ENCODE data around the gene RENBP. TPM values are rescaled to one million over a fixed set of nuclear protein-coding genes. Genes with fewer than 3 reads are reported as not detected.

The RENBP gene
- total RNA-seq, 2 donors from 2014 or later = 0.66 to 6.0 TPM

DNA sequence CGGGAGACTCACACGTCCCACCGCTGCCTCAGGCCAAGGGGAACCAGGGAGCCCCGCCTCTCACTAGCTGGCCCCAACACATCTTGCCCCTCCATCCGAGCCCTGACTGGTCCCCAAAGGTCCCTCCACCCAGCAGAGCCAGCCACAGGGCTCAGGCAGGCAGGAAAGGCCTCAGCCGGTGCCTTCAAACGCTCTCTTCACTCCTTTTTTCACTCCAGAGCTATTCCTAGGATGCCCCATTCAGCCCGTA, 16.8 kb downstream of the RENBP start:
- WGBS, 2 donors = 0 to 1% methylated on average over 1 to 8 of the region's 8 CpGs
- Histone ChIP-seq H3K4me3 (peak overlapping the region in 1 of 2 donors; percentile 6), H3K36me3 (replicated peaks in 1 of 2; ENCODE audit: insufficient read depth in 1 of 2, low read depth in 2 of 2) (no peaks in the 10 kb centered on the region), H3K27me3 (no peaks in the 10 kb centered on the region), H3K4me1 (peaks cover 29% of the 10 kb centered on the region), H3K27ac (peak overlapping the region; percentile 76 to 96 (median 88)), H3K9me3 (no peaks in the 10 kb centered on the region)
- intact Hi-C loops (cut with DNase I) = no loop called here
- DNase-seq (no peak), ATAC-seq (no peak)
- TF ChIP-seq, protein P1, sequence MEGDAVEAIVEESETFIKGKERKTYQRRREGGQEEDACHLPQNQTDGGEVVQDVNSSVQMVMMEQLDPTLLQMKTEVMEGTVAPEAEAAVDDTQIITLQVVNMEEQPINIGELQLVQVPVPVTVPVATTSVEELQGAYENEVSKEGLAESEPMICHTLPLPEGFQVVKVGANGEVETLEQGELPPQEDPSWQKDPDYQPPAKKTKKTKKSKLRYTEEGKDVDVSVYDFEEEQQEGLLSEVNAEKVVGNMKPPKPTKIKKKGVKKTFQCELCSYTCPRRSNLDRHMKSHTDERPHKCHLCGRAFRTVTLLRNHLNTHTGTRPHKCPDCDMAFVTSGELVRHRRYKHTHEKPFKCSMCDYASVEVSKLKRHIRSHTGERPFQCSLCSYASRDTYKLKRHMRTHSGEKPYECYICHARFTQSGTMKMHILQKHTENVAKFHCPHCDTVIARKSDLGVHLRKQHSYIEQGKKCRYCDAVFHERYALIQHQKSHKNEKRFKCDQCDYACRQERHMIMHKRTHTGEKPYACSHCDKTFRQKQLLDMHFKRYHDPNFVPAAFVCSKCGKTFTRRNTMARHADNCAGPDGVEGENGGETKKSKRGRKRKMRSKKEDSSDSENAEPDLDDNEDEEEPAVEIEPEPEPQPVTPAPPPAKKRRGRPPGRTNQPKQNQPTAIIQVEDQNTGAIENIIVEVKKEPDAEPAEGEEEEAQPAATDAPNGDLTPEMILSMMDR (IDR thresholded peaks at IDR 0.05) = no peak
- TF ChIP-seq POLR2A (IDR thresholded peaks at IDR 0.05) = no peak

DNA sequence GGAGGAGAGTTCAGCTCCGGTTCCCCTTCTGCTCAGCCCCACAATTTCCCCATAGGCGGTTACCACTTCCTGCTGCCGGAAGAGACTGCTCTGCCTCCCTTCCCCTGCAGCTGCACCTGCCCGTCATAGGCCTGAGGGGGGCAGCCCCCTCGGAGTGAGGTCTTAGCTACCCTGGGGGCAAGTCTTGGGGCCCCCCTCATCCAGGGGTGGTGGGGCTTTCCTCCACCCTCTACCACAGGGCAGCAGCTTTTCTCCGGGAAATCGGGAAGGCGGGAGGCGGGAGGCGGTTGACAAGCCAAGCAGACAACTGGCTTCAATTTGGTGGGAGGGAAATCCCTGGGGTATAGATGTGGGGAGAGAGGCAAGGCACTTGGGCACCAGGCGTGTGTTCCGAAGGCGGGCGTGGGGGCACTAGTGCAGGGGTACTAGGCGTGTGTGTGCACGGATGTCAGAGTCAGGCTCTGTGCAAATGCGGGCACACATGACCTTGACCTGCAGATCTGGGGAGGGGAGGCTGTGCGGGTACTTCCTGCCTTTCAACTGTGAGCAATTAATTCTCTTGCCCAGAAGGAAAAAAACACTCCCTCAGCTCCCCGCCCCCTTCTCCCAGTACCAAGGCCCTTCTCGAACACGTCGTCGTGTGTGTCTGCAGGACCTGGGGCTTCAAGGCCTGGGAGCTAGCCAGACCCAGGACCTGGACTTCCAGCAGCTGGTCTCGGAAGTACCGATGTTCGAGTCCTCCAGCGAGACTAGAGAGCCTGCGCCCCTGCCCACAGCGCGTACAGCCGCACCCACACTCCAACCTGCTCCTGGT, 17.4 kb downstream of the RENBP start:
- peak overlapping the region; percentile 76 to 96 (median 88) for H3K27ac ChIP-seq
- no peak for ATAC-seq
- intact Hi-C loops (cut with DNase I) = no loop called here
- H3K4me1 ChIP-seq = peaks cover 29% of the 10 kb centered on the region
- H3K9me3 ChIP-seq = no peaks in the 10 kb centered on the region
- WGBS, 2 donors = 10 to 11% methylated on average over 13 to 22 of the region's 31 CpGs
- peak; percentile 26 to 62 (median 48) for DNase-seq
- TF ChIP-seq, protein P1 (IDR thresholded peaks at IDR 0.05) = no peak
- TF ChIP-seq POLR2A (IDR thresholded peaks at IDR 0.05) = no peak
- no peaks in the 10 kb centered on the region for H3K27me3 ChIP-seq
- peak overlapping the region in 1 of 2 donors; percentile 6 for H3K4me3 ChIP-seq
- H3K36me3 ChIP-seq (replicated peaks in 1 of 2; ENCODE audit: insufficient read depth in 1 of 2, low read depth in 2 of 2) = no peaks in the 10 kb centered on the region

DNA sequence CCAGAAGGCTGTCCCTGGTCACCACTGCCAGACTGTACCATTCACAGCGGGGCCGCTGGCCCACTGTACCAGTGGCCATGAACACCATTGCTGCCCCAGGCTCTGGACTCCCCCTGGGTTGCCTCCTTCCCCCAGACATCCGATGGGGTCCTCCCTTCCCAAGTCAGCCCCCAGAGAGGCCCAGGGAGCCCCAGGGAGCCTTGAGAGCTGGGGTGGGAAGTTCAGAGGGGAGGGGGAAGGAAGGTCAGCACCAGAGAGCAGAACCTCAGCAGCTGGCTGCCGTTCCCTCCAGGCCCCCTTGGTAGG, 17.9 kb downstream of the RENBP start:
- DNase-seq (no peak), ATAC-seq (no peak)
- no peak for TF ChIP-seq POLR2A (IDR thresholded peaks at IDR 0.05)
- TF ChIP-seq, protein P1 (IDR thresholded peaks at IDR 0.05) = no peak
- H3K27ac ChIP-seq = peak overlapping the region in 3 of 4 donors; percentile 76 to 96 (median 95)
- H3K4me1 ChIP-seq = peaks cover 29% of the 10 kb centered on the region
- H3K4me3 ChIP-seq = no peak overlapping the region
- no peaks in the 10 kb centered on the region for H3K36me3 ChIP-seq (replicated peaks in 1 of 2; ENCODE audit: insufficient read depth in 1 of 2, low read depth in 2 of 2)
- H3K9me3 ChIP-seq = no peaks in the 10 kb centered on the region
- H3K27me3 ChIP-seq = no peaks in the 10 kb centered on the region
- WGBS, 2 donors = no CpG with 5 or more reads among the region's 4 CpGs
- intact Hi-C loops (cut with DNase I) = no loop called here

DNA sequence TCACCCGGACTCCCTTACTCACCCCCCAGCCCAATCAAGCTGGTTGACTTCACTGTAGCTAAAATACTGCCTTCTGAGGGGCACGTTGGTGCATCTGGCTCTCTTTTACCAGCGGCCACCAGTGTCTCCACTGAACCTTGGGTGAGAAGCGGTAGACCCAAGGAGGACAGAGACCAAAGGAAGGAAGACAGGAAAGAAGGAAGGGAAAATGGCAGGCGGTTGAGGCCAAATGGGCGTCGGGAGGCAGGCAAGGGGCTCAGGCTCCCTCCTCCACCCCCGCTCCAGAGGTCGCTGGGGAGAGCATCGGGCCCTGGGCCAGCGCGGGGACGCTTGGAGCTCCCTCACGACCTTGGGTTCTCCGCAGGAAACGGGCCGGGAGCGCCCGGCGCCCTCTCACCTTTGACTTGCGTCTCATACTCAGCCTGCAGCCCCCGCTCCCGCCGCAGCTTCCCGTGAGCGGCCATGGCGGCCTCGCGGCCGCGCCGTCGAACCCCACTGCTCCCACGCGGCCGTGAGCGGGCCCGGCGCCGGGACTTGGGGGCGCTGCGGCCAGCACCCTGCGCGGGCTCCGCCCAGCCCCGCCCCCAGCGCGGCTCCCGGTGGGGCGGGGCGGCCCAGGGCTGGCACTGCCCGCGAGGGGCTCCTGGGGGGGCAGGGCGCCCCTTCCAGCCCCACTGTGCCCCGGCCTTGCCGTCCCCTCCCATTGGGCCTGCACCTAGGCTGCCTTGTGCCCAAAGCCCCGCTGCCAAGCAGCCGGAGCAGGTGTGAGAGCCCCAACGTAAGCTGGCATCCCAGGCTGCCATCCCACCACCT, 18.5 kb downstream of the RENBP start, which contains the start of gene ARHGAP4:
Gene ARHGAP4, minus strand, starts transcription at position 526 of the 813 bp plus-strand sequence. Its CDS starts 62 bp downstream, at position 464.
- Histone ChIP-seq H3K36me3 (replicated peaks in 1 of 2; ENCODE audit: insufficient read depth in 1 of 2, low read depth in 2 of 2) (no peaks in the 10 kb centered on the region), H3K4me3 (no peak within 1 kb of the TSS), H3K4me1 (peaks cover 29% of the 10 kb centered on the region), H3K27me3 (no peaks in the 10 kb centered on the region), H3K9me3 (no peaks in the 10 kb centered on the region), H3K27ac (peak within 1 kb of the TSS; percentile 36 to 96 (median 86))
- WGBS, 2 donors = 24 to 56% methylated on average over 9 to 14 of the region's 59 CpGs
- intact Hi-C loops (cut with DNase I) = no loop called here
- TF ChIP-seq POLR2A (IDR thresholded peaks at IDR 0.05) = peak in 1 of 3 donors; percentile 13
- TF ChIP-seq, protein P1 (IDR thresholded peaks at IDR 0.05) = no peak
- DNase-seq (no peak), ATAC-seq (no peak)

Data from body of pancreas (tissue), 4 donors.